ENCODE results near the gene TCTN2.

The TCTN2 gene

GRCh38 chr12:123705935-123706334, 35.0 kb downstream of the TCTN2 start:
- TF ChIP-seq CSDC2 (CRISPR knock-in tag; IDR thresholded peaks at IDR 0.05), result no peak
- no peak for TF ChIP-seq TCF4 (CRISPR knock-in tag; IDR thresholded peaks at IDR 0.05; ENCODE audit: borderline replicate concordance)
- no peak for TF ChIP-seq ZFP3 (CRISPR knock-in tag; IDR thresholded peaks at IDR 0.05)
- no peak for TF ChIP-seq ZNF565 (CRISPR knock-in tag; conservative IDR thresholded peaks at IDR 0.05; ENCODE audit: low read depth)
- TF ChIP-seq BACH2 (CRISPR knock-in tag; IDR thresholded peaks at IDR 0.05; ENCODE audit: borderline replicate concordance), result no peak
- no peak for TF ChIP-seq PATZ1 (CRISPR knock-in tag; IDR thresholded peaks at IDR 0.05; ENCODE audit: borderline replicate concordance)
- TF ChIP-seq CSRNP3 (CRISPR knock-in tag; IDR thresholded peaks at IDR 0.05), result no peak
- TF ChIP-seq GLIS3 (CRISPR knock-in tag; IDR thresholded peaks at IDR 0.05), result no peak
- no peak for TF ChIP-seq ZC3H10 (CRISPR knock-in tag; IDR thresholded peaks at IDR 0.05)
- no peak for TF ChIP-seq TOX (CRISPR knock-in tag; IDR thresholded peaks at IDR 0.05; ENCODE audit: borderline replicate concordance)
- no peak for ATAC-seq

- ATAC-seq, result no peak
- no peak for TF ChIP-seq ZNF565 (CRISPR knock-in tag; conservative IDR thresholded peaks at IDR 0.05; ENCODE audit: low read depth)
- TF ChIP-seq BACH2 (CRISPR knock-in tag; IDR thresholded peaks at IDR 0.05; ENCODE audit: borderline replicate concordance), result no peak
- no peak for TF ChIP-seq CSDC2 (CRISPR knock-in tag; IDR thresholded peaks at IDR 0.05)
- TF ChIP-seq ZFP3 (CRISPR knock-in tag; IDR thresholded peaks at IDR 0.05), result no peak
- no peak for TF ChIP-seq CSRNP3 (CRISPR knock-in tag; IDR thresholded peaks at IDR 0.05)
- TF ChIP-seq ZC3H10 (CRISPR knock-in tag; IDR thresholded peaks at IDR 0.05), result no peak
Observed at GRCh38 chr12:123707466-123707865, 36.6 kb downstream of the TCTN2 start.

- peak; percentile 18 for ATAC-seq
Observed at GRCh38 chr12:123712780-123713319, 41.9 kb downstream of the TCTN2 start.

More at GRCh38 chr12:123712780-123713319, 41.9 kb downstream of the TCTN2 start:
- TF ChIP-seq CSDC2 (CRISPR knock-in tag; IDR thresholded peaks at IDR 0.05), result no peak
- no peak for TF ChIP-seq ARNTL (CRISPR knock-in tag; IDR thresholded peaks at IDR 0.05; ENCODE audit: borderline replicate concordance, low read depth)
- no peak for TF ChIP-seq ISL1 (CRISPR knock-in tag; IDR thresholded peaks at IDR 0.05)
- TF ChIP-seq PPARA (CRISPR knock-in tag; IDR thresholded peaks at IDR 0.05; ENCODE audit: borderline replicate concordance), result no peak
- TF ChIP-seq ZFP30 (CRISPR knock-in tag; IDR thresholded peaks at IDR 0.05), result no peak
- TF ChIP-seq TSHZ2 (CRISPR knock-in tag; IDR thresholded peaks at IDR 0.05), result no peak
- TF ChIP-seq ZNF8 (CRISPR knock-in tag; IDR thresholded peaks at IDR 0.05), result no peak
- TF ChIP-seq ZNF70 (CRISPR knock-in tag; IDR thresholded peaks at IDR 0.05), result no peak
- TF ChIP-seq ZNF565 (CRISPR knock-in tag; conservative IDR thresholded peaks at IDR 0.05; ENCODE audit: low read depth), result no peak
- no peak for TF ChIP-seq ZFP3 (CRISPR knock-in tag; IDR thresholded peaks at IDR 0.05)
- TF ChIP-seq OSR1 (CRISPR knock-in tag; IDR thresholded peaks at IDR 0.05), result no peak
- no peak for TF ChIP-seq PATZ1 (CRISPR knock-in tag; IDR thresholded peaks at IDR 0.05; ENCODE audit: borderline replicate concordance)
- no peak for TF ChIP-seq POU6F1 (CRISPR knock-in tag; IDR thresholded peaks at IDR 0.05; ENCODE audit: borderline replicate concordance, low read depth)
- no peak for TF ChIP-seq RARB (CRISPR knock-in tag; IDR thresholded peaks at IDR 0.05)
- no peak for TF ChIP-seq CREB5 (CRISPR knock-in tag; IDR thresholded peaks at IDR 0.05; ENCODE audit: low read depth)
- TF ChIP-seq BACH2 (CRISPR knock-in tag; IDR thresholded peaks at IDR 0.05; ENCODE audit: borderline replicate concordance), result no peak
- TF ChIP-seq TOX (CRISPR knock-in tag; IDR thresholded peaks at IDR 0.05; ENCODE audit: borderline replicate concordance), result no peak

All from SK-N-SH treated with all-trans-retinoic acid at 6 μM for 48 hours (cell line).